ENCODE results near the gene ANGEL2.

DNA sequence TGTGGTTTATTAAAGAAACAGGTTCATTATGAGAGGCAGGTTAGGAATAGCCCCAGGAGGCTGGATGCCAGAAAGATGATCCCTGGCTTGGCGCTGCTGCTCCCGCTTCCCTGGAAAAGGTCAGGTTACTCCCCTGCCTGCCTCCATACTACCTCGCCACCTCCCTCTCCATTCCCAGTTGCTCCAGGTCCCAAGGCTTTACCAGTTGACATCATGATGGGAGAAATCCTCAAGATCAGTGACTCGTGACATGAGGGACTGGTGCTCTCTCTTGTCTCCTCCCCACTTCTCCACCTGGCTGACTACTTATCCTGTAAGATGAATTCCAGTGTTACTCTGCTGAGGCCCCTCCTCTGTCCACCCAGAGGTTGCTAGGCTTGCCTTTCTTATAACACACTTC lies 45.6 kb downstream of the ANGEL2 start:
- TF ChIP-seq POLR2AphosphoS5 (IDR thresholded peaks at IDR 0.05; ENCODE audit: low read depth, low read length) (no peak), EZH2phosphoT487 (IDR thresholded peaks at IDR 0.05; ENCODE audit: borderline replicate concordance, low read depth) (no peak), RFX5 (IDR thresholded peaks at IDR 0.05; ENCODE audit: low read length) (no peak)
